ENCODE data around the gene TAB2.

The TAB2 gene

DNA sequence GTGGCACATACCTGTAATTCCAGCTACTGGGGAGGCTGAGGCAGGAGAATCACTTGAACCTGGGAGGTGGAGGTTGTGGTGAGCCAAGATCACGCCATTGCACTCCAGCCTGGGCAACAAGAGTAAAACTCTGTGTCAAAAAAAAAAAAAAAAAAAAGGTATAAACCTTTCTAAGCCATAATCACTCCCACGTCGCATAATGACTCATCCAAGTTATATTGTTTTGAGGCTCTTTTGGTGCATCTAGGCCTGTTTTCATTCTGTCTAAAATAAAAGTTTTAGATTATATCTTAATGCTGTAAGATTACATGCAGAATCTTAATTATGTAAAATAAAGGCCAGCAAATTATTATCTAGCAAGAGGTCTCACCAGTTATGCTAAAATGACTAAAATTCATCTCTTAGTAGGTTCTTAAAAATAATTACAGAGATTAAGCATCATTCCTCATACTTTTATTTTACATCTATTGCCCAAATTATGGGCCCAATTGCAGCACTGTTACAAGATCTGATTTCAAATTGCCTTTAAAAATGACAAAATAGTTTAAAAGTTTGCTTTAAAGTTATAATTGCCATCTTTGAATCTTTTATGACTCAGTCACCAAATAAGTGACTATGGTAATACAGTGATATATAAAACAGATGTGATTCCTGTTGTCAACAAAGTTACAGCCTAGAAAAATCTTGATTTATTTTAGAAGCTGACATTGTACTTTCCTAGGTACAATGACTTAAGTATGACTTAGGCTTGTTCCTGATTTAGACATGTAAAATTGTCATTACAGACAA, 72.2 kb downstream of the TAB2 start:
- TF ChIP-seq, protein P1, sequence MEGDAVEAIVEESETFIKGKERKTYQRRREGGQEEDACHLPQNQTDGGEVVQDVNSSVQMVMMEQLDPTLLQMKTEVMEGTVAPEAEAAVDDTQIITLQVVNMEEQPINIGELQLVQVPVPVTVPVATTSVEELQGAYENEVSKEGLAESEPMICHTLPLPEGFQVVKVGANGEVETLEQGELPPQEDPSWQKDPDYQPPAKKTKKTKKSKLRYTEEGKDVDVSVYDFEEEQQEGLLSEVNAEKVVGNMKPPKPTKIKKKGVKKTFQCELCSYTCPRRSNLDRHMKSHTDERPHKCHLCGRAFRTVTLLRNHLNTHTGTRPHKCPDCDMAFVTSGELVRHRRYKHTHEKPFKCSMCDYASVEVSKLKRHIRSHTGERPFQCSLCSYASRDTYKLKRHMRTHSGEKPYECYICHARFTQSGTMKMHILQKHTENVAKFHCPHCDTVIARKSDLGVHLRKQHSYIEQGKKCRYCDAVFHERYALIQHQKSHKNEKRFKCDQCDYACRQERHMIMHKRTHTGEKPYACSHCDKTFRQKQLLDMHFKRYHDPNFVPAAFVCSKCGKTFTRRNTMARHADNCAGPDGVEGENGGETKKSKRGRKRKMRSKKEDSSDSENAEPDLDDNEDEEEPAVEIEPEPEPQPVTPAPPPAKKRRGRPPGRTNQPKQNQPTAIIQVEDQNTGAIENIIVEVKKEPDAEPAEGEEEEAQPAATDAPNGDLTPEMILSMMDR (IDR thresholded peaks at IDR 0.05; ENCODE audit: borderline replicate concordance, control extremely low read depth, extremely low read depth, insufficient read depth, missing control alignments) = no peak
- in situ Hi-C loops (cut with MboI; ENCODE audit: low sequenced_read_pairs, unreplicated experiment) = no loop called here
- no peak for DNase-seq (ENCODE audit: low spot score)

DNA sequence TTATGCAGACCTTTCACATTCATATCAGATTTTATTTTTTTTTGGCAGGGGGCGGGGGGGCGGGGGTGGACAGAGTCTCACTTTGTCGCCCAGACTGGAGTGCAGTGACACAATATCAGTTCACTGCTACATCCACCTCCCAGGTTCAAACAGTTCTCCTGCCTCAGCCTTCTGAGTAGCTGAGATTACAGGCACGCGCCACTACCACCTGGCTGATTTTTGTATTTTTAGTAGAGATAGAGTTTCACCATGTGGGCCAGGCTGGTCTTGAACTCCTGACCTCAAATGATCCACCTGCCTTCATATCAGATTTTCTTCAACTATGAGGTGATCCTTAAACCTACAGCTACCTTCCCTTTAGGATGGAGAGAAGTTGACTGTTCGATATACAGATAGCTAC, 74.6 kb downstream of the TAB2 start:
- no peak for DNase-seq (ENCODE audit: low spot score)
- in situ Hi-C loops (cut with MboI; ENCODE audit: low sequenced_read_pairs, unreplicated experiment) = no loop called here
- TF ChIP-seq, protein P1 (IDR thresholded peaks at IDR 0.05; ENCODE audit: borderline replicate concordance, control extremely low read depth, extremely low read depth, insufficient read depth, missing control alignments) = no peak

DNA sequence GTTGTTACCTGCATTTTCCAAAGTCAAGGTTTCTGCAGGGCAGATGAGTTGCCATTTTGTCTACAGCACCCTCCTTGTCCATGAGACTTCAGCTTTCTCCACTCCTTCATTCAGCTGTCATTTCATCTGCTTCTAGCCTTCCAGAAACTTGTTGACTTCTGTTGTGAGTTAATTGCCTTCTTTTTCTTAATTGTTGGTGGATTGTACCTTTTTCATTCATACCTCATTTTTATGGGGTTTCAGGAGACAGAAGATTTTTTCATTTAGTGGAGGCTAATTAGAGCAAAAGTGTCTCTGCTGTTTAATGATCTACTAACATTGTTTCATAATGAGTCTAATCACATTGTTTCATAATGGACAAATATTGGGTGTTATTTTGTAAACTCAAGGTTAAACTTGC, 75.0 kb downstream of the TAB2 start:
- no peak for DNase-seq (ENCODE audit: low spot score)
- in situ Hi-C loops (cut with MboI; ENCODE audit: low sequenced_read_pairs, unreplicated experiment) = no loop called here
- TF ChIP-seq, protein P1 (IDR thresholded peaks at IDR 0.05; ENCODE audit: borderline replicate concordance, control extremely low read depth, extremely low read depth, insufficient read depth, missing control alignments) = no peak

DNA sequence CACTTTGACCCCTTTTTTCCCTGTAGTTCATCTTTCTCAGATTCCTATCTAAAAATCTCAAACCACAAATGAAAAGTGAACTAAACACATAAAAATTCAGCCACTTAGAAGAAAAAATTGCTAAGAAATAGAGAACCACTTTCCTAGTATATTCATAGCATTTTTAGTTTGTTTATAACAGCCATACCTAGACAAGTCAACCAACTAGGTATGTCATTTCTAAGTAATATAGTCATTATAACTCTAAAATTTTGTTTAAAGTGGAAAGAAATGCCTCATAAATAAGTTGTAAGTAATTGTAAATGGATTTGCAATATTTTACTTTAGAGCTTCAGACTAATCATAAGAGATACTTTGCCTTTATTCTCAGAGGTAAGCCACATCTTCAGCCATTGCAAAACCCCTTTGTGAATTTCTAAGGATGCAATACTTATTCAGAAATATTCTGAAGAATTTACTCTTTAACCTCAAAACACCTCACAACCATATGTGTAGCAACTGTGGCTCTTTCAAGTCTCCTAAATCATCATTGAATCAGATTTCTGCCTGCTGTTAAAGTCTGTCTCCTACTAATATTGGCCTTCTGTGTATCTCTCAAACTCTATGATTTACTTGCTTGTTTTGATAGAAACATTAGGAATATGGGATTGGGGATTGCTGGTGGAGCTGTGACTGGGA, 75.6 kb downstream of the TAB2 start:
- in situ Hi-C loops (cut with MboI; ENCODE audit: low sequenced_read_pairs, unreplicated experiment) = no loop called here
- DNase-seq (ENCODE audit: low spot score) = no peak
- TF ChIP-seq, protein P1 (IDR thresholded peaks at IDR 0.05; ENCODE audit: borderline replicate concordance, control extremely low read depth, extremely low read depth, insufficient read depth, missing control alignments) = no peak

DNA sequence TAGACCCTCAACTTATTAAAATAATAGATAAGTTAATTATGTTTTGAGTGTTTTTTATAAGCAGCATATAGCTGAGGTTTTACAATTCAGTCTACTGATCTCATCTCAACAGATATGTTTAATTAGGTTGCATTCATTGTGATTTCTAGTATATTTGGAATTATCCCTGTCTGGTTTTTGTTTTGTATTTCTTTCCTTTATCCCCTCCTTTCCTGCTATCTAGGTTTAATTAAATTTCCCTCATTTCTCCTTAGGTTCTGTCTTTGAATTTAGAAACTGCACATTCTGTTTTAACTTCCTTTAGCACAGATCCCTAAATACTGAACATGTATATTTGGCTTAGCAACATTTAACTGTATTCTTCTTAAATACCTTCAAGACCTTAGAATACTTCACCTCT, 77.7 kb downstream of the TAB2 start:
- in situ Hi-C loops (cut with MboI; ENCODE audit: low sequenced_read_pairs, unreplicated experiment) = no loop called here
- DNase-seq (ENCODE audit: low spot score) = no peak
- TF ChIP-seq, protein P1 (IDR thresholded peaks at IDR 0.05; ENCODE audit: borderline replicate concordance, control extremely low read depth, extremely low read depth, insufficient read depth, missing control alignments) = no peak

DNA sequence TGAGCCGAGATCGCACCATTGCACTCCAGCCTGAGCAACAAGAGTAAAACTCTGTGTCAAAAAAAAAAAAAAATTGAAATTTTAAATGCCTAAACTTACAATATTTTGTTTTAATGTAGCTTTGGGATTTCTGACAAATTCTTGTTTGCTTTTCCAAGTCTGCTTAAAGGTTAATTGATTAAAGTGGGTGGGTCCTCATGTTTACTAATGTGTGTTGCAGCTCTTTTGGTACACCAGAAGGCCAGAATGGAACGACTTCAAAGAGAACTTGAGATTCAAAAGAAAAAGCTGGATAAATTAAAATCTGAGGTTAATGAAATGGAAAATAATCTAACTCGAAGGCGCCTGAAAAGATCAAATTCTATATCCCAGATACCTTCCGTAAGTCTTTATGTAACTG, 79.9 kb downstream of the TAB2 start:
- in situ Hi-C loops (cut with MboI; ENCODE audit: low sequenced_read_pairs, unreplicated experiment) = no loop called here
- no peak for DNase-seq (ENCODE audit: low spot score)
- TF ChIP-seq, protein P1 (IDR thresholded peaks at IDR 0.05; ENCODE audit: borderline replicate concordance, control extremely low read depth, extremely low read depth, insufficient read depth, missing control alignments) = no peak

Measured in GM13976 (cell line).